Right atrium auricular region (tissue), 2 donors: ENCODE results near the gene GUCD1. TPM values are rescaled to one million over a fixed set of nuclear protein-coding genes. Genes with fewer than 3 reads are reported as not detected.
"Not testable (repeated sequence)": the region's sequence is repeated elsewhere in the genome, so short reads cannot be mapped to it uniquely, and the experiment has no call there.

Experiments
- DNase-seq: peaks from one replicate; pipeline ENCODE4 v3.0.0-alpha.2; 2019; ENCODE audit warnings: low spot score
- H3K27ac ChIP-seq, 2 donors: fragments of 200-600 bp; sonication (generic); 1 replicate in 1 of 2; 2 replicates in 1 of 2; pipeline ENCODE4 v1.5.1; 2016 to 2019
- H3K27me3 ChIP-seq, 2 donors: fragments of 200-600 bp; sonication (generic); one replicate each; pipeline versions ENCODE4 v1.5.1 to v1.6.0; 2017 to 2019
- H3K36me3 ChIP-seq: fragments of 200-600 bp; sonication (generic); one replicate; pipeline ENCODE4 v1.5.1; 2016
- H3K4me1 ChIP-seq, 2 donors: fragments of 200-600 bp; sonication (generic); one replicate each; pipeline versions ENCODE4 v1.5.1 to v1.6.0; 2017 to 2019
- H3K4me3 ChIP-seq, 2 donors: fragments of 200-600 bp; sonication (generic); 1 replicate in 1 of 2; 2 replicates in 1 of 2; pipeline ENCODE4 v1.5.1; 2017 to 2019; ENCODE audit warnings: mild to moderate bottlenecking in 1 of 2, moderate library complexity in 1 of 2
- H3K9me3 ChIP-seq, 2 donors: fragments of 200-600 bp; sonication (generic); one replicate each; pipeline ENCODE4 v1.5.1; 2019
- CTCF ChIP-seq, 2 donors: fragments of 200-600 bp; sonication (generic); IDR thresholded peaks; one replicate each; pipeline ENCODE4 v1.5.1; 2019; ENCODE audit warnings: antibody characterized with exemption in 2 of 2
- total RNA-seq, 2 donors: library from RNA; depleted of rRNA; stranded (reverse); fragments of >200 nt; gene quantifications; one replicate each; pipeline ENCODE4 v1.1.0, GENCODE V29; 2016

Gene GUCD1
- total RNA-seq: 100 to 1,000 TPM; 132 to 147 TPM

- DNase-seq: no peak
- Histone ChIP-seq H3K27ac (peak within 1 kb of the TSS; percentile 96 to 99), H3K4me1 (peaks cover 0 to 73% of the 10 kb centered on the region in 2 donors), H3K27me3 (no peaks in the 10 kb centered on the region), H3K9me3 (no peaks in the 10 kb centered on the region), H3K4me3 (peak within 1 kb of the TSS; percentile 76 to 94), H3K36me3 (peaks cover 25% of the 10 kb centered on the region)
- no peak for TF ChIP-seq CTCF (IDR thresholded peaks at IDR 0.05)
Measured at GRCh38 chr22:24554313-24555164, at the start of gene GUCD1. Gene GUCD1, minus strand, starts transcription at chr22:24555138. Its CDS starts 147 bp downstream, at chr22:24554991.

DNA sequence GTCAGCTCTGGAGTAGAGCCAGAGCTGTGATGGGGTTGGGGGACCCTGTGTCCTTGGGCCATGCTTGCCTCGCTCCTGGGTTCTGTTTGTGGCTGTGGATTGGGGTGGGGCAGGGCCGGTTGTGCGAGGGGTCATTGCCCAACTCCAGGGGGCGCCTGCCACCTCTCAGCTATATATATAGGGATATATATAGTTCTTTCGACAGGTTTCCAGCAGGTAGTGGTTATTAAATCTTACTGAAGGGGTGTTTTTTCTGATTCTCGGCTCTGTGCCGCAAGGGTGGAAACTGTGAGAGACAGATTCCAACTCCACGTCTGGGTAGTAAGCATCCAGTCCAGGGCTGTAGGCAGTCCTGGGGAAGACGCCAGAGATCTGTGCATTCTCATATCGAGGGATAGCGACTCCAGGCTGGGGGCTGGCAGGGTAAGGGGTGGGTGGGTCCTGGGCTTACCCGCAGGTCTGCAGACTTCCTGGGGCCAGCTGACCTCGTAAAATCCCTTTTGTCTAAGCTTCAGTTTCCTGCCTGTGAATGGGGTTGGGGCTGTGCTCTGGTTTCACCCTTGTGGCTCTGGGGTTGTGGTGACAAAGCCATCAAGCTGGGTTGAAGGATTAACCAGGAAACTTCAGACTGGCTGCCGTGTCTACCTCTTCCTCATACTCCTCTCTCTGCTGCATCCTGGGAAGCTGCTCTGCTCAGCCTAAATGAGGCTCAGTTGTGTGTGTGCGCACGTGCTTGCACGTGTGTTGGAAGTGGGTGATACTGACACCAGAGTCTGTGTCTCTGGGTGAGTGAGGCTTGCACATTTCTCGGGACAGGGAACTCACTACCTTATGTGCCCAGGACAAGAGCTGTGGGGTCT, 49.1 kb upstream of the GUCD1 start:
- not testable (repeated sequence) for H3K9me3 ChIP-seq, H3K27ac ChIP-seq, H3K27me3 ChIP-seq, H3K36me3 ChIP-seq, DNase-seq
- Histone ChIP-seq H3K4me3 (peak overlapping the region in 1 of 2 donors; percentile 12), H3K4me1 (peaks cover 0 to 25% of the 10 kb centered on the region in 2 donors)

DNA sequence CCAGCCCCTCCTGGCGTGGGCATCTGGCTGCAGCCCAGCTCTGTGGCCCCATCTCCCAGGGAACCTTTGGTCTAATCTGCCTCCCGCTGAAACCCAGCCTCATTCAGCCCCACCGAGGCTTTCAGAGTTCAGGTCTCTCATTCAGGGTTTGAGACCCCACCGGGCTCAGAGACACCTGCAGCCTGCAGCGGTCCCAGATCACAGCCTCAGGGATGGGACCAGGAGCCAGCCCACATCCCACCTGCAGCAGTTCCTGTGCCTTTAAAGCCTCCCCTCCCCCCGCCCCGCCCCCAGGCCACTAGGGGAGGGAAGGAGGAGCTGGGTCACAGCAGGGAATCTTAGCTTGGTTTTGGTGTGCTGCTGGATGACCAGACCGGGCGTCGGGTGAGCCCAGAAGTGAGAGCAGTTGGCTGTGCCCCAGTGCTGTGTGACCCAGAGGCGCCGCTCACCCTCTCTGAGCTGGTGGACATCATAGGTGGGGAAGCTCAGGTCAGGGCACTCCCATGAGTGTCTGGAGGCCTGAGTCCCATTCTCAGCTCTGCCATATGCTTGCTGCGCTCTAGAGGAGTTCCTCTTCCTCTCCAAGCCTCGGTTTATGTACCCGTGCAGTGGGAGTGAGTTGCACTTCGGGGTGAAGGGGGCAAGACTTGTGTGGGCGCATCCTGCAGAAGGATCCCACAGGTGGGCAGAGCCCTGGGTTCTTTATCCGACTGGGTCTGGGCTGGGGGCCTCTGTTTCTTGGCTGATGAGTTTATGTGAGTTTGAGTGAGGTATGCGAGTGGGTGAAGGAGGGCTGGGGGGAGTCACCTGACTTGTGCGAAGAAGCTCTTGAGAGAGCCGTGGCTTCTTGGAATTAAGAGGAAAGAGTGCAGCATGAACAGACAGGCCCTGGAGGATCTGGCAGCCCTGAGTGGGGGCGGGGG, 48.2 kb upstream of the GUCD1 start, which contains the start of gene GGT1:
Gene GGT1 (plus strand): TSS at position 347 of the 923 bp plus-strand sequence. CDS start 7,889 bp downstream, outside the sequence.
- H3K4me3 ChIP-seq: peak within 1 kb of the TSS in 1 of 2 donors; percentile 12
- not testable (repeated sequence) for H3K9me3 ChIP-seq, H3K36me3 ChIP-seq, DNase-seq, H3K27me3 ChIP-seq, H3K27ac ChIP-seq
- H3K4me1 ChIP-seq: peaks cover 0 to 25% of the 10 kb centered on the region in 2 donors

GRCh38 chr22:24602105-24602749, 47.3 kb upstream of the GUCD1 start:
- not testable (repeated sequence) for H3K27me3 ChIP-seq, DNase-seq, H3K4me3 ChIP-seq, H3K27ac ChIP-seq, H3K9me3 ChIP-seq, H3K36me3 ChIP-seq
- peaks cover 0 to 25% of the 10 kb centered on the region in 2 donors for H3K4me1 ChIP-seq

GRCh38 chr22:24601217-24602104, 46.5 kb upstream of the GUCD1 start:
- H3K27me3 ChIP-seq: no peaks in the 10 kb centered on the region
- no peak overlapping the region for H3K4me3 ChIP-seq
- no peak for DNase-seq
- H3K27ac ChIP-seq: no peak overlapping the region
- peaks cover 0 to 25% of the 10 kb centered on the region in 2 donors for H3K4me1 ChIP-seq
- no peaks in the 10 kb centered on the region for H3K9me3 ChIP-seq
- no peaks in the 10 kb centered on the region for H3K36me3 ChIP-seq
- no peak for TF ChIP-seq CTCF (IDR thresholded peaks at IDR 0.05)

DNA sequence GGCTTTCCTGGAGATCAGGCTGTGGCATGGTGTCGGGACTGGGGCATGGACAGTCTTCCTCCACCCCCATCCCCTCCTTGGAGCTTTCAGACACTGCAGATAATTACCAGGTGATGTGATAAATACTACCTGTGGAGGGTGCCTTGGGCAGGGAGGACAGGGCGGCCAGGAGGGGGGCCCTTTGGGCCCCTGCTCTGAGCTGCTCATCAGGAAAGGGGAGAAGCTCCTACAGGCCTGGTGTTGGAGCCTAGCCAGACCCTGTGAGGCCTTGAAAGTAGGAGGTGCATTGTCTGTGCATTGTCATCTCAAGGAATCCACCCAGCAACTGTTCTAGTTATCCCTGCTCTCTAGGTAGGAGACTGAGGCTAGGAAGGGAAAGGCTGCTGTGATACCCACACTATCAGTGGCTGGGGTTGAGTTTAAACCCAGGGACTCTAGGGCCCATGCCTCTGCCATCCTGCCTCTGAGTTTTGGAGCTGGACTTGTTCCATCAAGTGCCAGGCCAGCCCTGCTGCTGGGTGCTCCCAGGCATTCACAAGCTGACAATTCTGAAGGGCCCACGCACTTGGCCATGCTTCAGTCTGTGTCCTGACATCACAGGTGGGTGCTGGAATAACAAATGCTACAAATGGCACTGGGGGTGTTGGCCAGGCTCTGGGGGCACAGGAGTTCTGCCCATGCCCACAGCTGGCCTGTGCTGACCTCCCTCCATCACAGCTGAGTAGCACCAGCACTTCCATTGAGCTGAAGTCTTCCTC, 45.2 kb upstream of the GUCD1 start:
- H3K27ac ChIP-seq, H3K36me3 ChIP-seq, H3K4me3 ChIP-seq, DNase-seq, H3K9me3 ChIP-seq, H3K27me3 ChIP-seq: not testable (repeated sequence)
- peaks cover 0 to 25% of the 10 kb centered on the region in 2 donors for H3K4me1 ChIP-seq
